Fibroblast of pulmonary artery (primary cell): ENCODE measurements around the gene BACH2.

Experiments
- DNase-seq: peaks from one replicate; pipeline ENCODE4 v3.0.0-alpha.2; 2010; ENCODE audit warnings: low read depth
- H3K4me3 ChIP-seq: replicated peaks from 2 replicates; pipeline ENCODE4 v1.5.1; 2011; ENCODE audit warnings: low read depth, mild to moderate bottlenecking, control low read depth, low read length, moderate library complexity
- TF ChIP-seq, protein P1 (sequence below): IDR thresholded peaks from 2 replicates; pipeline ENCODE4 v1.5.1; 2011; ENCODE audit warnings: mild to moderate bottlenecking, control low read depth, low read length, inconsistent platforms; ENCODE audit errors: missing control alignments

The BACH2 gene

DNA sequence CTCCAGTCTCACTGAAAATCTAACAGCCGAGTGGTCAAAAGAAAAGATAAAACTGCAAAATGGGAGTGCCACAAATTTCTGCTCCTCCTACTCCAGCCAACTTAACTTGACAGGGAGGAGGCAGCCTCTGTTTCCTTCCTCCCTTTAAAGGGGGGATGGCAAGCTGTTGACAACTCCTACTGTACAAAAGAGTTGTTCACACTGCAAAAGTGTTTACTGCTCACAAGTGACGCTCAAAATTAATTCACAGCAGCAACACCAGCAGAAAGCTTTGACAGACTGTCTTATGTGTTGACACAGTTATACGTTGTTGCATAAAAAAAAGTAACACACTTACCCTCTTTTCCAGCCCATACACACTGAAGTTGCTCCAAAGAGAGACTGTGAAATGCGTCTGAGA, 169.8 kb downstream of the BACH2 start:
- TF ChIP-seq, protein P1, sequence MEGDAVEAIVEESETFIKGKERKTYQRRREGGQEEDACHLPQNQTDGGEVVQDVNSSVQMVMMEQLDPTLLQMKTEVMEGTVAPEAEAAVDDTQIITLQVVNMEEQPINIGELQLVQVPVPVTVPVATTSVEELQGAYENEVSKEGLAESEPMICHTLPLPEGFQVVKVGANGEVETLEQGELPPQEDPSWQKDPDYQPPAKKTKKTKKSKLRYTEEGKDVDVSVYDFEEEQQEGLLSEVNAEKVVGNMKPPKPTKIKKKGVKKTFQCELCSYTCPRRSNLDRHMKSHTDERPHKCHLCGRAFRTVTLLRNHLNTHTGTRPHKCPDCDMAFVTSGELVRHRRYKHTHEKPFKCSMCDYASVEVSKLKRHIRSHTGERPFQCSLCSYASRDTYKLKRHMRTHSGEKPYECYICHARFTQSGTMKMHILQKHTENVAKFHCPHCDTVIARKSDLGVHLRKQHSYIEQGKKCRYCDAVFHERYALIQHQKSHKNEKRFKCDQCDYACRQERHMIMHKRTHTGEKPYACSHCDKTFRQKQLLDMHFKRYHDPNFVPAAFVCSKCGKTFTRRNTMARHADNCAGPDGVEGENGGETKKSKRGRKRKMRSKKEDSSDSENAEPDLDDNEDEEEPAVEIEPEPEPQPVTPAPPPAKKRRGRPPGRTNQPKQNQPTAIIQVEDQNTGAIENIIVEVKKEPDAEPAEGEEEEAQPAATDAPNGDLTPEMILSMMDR, result no peak
- no peak overlapping the region for H3K4me3 ChIP-seq
- no peak for DNase-seq

DNA sequence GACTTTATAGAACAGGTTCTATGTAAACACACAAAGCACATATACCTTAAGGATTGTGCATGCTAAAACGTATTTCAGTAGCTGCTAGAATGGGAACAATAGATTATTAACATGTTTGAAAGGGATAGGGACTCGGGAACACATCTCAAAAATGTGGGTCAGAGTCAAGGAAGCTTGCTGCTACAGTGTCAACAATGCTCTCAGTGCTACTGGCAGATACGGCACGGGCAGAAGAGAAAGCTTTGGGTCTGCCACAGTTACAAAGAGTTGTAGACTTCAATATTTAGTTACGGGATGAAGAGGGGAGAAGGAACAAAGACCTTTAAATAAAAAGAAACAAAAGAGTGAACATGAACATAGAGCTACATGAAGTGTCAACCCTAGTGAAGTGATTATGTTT, 170.5 kb downstream of the BACH2 start:
- TF ChIP-seq, protein P1, result no peak
- no peak overlapping the region for H3K4me3 ChIP-seq
- DNase-seq, result no peak

DNA sequence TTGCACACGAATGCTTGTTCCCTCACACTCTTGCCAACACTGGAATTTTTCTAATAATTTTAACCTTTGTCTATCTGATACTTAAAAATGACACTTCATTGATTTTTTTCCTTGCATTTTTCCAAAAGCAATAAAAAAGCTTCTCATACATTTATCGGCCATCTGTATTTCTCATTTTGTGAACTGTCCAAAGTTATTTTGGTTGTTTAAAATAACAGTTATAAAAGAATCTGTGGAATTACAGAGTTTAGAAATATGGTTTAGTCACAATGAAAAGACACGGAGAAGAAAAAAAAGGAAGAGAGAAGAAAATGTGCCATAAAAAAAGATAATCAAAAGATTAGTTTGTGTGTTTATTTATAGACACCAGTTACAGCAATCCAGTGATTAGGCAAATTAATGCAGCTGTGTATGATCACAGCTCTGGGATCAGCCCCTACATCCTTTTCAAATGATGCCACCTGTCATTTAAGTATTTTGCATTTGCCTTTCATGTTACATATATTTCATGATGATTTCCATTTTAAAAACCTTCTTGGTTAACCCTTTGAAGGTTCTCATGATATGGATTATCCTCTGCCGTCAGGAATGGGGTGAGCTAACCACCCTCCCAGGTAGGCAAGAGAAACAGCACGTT, 171.7 kb downstream of the BACH2 start:
- TF ChIP-seq, protein P1, result no peak
- DNase-seq, result no peak
- H3K4me3 ChIP-seq, result no peak overlapping the region

DNA sequence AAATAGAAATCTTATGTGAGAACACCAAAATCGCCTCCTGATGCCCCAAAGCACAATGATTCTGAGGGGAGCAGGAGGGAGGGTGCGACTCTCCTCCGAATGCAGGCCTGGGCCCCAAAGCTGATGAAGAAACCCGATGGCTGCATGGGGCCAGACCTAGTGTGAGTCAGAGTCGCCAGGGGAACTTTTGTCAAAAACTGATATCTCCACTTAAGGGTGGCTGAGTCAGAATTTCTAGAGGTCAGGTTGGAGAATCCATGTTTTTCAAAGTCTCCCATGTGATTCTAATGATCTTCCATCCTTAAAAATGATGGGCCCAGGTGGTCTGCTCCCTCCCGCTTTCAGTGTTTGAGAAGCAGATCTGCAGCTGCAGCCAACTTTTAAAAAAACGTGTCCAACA, 172.8 kb downstream of the BACH2 start:
- TF ChIP-seq, protein P1, result no peak
- DNase-seq, result no peak

DNA sequence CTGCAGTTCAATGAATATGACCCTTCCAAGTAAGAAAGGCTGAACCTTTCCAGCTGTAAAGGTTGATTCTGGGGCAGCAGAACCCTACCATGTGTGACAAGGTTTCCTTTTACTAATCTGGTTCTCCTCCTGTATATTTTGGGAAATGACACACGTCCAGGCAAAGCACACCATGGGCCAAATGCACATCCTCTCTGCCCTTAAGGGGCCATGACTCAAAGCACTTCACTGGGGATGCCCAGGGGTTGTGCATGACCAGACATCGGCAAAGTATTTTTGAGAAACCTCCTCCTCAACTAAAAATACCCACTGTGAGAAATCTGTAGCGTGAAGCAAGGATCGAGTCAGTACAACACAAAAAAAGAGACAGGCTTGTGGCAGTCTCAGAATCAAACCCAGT, 174.7 kb downstream of the BACH2 start:
- H3K4me3 ChIP-seq, result no peak overlapping the region
- no peak for DNase-seq
- TF ChIP-seq, protein P1, result no peak

More for the DNA sequence above, 172.8 kb downstream of the BACH2 start:
- no peak overlapping the region for H3K4me3 ChIP-seq

DNA sequence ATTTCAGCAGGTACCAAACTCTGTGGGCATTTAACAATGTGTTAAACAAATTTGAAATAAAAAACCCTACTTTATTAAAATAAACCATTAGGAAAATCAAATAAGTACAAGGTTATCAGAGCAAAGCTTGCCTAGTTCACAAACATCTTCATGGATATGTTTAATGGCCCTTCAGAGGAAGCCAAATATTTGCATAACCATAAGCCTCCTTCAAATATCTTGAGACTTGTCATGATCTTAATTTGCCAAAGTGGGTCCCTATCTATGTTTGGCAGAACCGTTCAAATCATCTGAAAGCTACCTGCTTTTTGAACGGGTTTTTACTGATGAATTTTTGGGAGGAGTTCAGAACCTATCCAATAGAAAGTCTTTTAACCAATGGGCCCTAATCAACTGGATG, 176.3 kb downstream of the BACH2 start:
- no peak overlapping the region for H3K4me3 ChIP-seq
- TF ChIP-seq, protein P1, result no peak
- DNase-seq, result no peak

DNA sequence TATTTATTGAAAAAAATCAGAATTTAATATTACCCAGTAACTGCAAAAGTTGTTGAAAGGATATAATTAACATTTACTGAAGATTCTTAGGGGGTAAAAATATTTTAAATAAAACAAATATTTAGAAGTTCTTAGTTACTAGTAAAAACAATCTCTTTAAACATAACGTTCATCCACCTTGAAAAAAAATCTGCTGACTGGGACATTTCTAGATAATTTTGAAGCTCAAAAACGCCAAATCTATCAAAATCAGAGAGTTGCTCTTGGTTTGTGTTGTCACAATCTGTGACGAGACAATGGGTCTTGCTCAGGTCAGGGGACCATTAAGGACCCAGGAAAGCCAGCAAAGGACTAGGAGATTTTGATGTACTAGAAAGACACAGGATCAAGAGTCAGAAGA, 177.0 kb downstream of the BACH2 start:
- no peak overlapping the region for H3K4me3 ChIP-seq
- no peak for DNase-seq
- TF ChIP-seq, protein P1, result no peak
